HEK293T (cell line): Measurements from ENCODE around the gene PALMD.

Source experiments
- ELF4 ChIP-seq: fragments of 450-650 bp; IDR thresholded peaks from 2 replicates; pipeline ENCODE4 v1.6.1; 2017; ENCODE audit warnings: antibody characterized with exemption
- FOXA1 ChIP-seq: fragments of 450-650 bp; IDR thresholded peaks from 2 replicates; pipeline ENCODE4 v1.6.1; 2016; ENCODE audit warnings: mild to moderate bottlenecking
- FOXM1 ChIP-seq: fragments of 450-650 bp; IDR thresholded peaks from 2 replicates; pipeline ENCODE4 v1.6.1; 2017; ENCODE audit warnings: mild to moderate bottlenecking, borderline replicate concordance
- L3MBTL2 ChIP-seq: fragments of 450-650 bp; conservative IDR thresholded peaks from 2 replicates; pipeline ENCODE4 v1.6.1; 2016; ENCODE audit warnings: mild to moderate bottlenecking
- LEF1 ChIP-seq: fragments of 450-650 bp; IDR thresholded peaks from 2 replicates; pipeline ENCODE4 v1.6.1; 2017; ENCODE audit warnings: mild to moderate bottlenecking, borderline replicate concordance
- PKNOX1 ChIP-seq: fragments of 450-650 bp; IDR thresholded peaks from 2 replicates; pipeline ENCODE4 v1.6.1; 2016
- SP1 ChIP-seq: fragments of 450-650 bp; IDR thresholded peaks from 2 replicates; pipeline ENCODE4 v1.6.1; 2017
- SUZ12 ChIP-seq: fragments of 450-650 bp; IDR thresholded peaks from 2 replicates; pipeline ENCODE4 v1.6.1; 2016; ENCODE audit warnings: mild to moderate bottlenecking
- TARDBP ChIP-seq: fragments of 450-650 bp; IDR thresholded peaks from 2 replicates; pipeline ENCODE4 v1.6.1; 2016

GRCh38 chr1:99662539-99663080, 16.7 kb downstream of the PALMD start:
- TF ChIP-seq SP1 (no peak), TARDBP (no peak), FOXA1 (no peak), LEF1 (no peak), ELF4 (no peak), L3MBTL2 (no peak), FOXM1 (no peak), SUZ12 (no peak), PKNOX1 (no peak)
